Fibroblast of lung (primary cell): ENCODE data around the gene SSH2. TPM values are rescaled to one million over a fixed set of nuclear protein-coding genes. Genes with fewer than 3 reads are reported as not detected.
A peak's percentile ranks its signal among the peaks of the same experiment; 100 is the strongest.

Source experiments
- DNase-seq, 2 donors: peaks; one replicate each; pipeline versions ENCODE4 v3.0.0 to v3.0.0-alpha.2; 2010; ENCODE audit warnings: low read depth in 2 of 2
- H2AFZ ChIP-seq: 2 replicates; pipeline ENCODE4 v1.5.1; 2012; ENCODE audit warnings: low read length, control low read depth, inconsistent platforms
- H3K27ac ChIP-seq: 2 replicates; pipeline ENCODE4 v1.5.1; 2011; ENCODE audit warnings: low read length, control low read depth; ENCODE audit not compliant: insufficient read depth
- H3K27me3 ChIP-seq: 2 replicates; pipeline ENCODE4 v1.5.1; 2011; ENCODE audit warnings: mild to moderate bottlenecking, low read length; ENCODE audit not compliant: control insufficient read depth, insufficient read depth
- H3K36me3 ChIP-seq: 2 replicates; pipeline ENCODE4 v1.5.1; 2011; ENCODE audit warnings: low read length; ENCODE audit not compliant: control insufficient read depth, insufficient read depth
- H3K4me1 ChIP-seq: 2 replicates; pipeline ENCODE4 v1.5.1; 2011; ENCODE audit warnings: low read length; ENCODE audit not compliant: control insufficient read depth, insufficient read depth; ENCODE audit errors: extremely low read depth
- H3K4me2 ChIP-seq: 2 replicates; pipeline ENCODE4 v1.5.1; 2011; ENCODE audit warnings: low read length, control low read depth; ENCODE audit not compliant: insufficient read depth; ENCODE audit errors: extremely low read depth
- H3K4me3 ChIP-seq, 4 experiments: fragments of 200-600 bp in 1 of 4; sonication (generic) in 1 of 4; replicated peaks in 1 of 4; 2 replicates each; pipeline ENCODE4 v1.5.1; 2011 to 2016; ENCODE audit warnings: low read length in 4 of 4, low read depth in 3 of 4, mild to moderate bottlenecking in 3 of 4, control low read depth in 2 of 4, inconsistent platforms in 1 of 4, mixed read lengths in 1 of 4; ENCODE audit not compliant: insufficient read depth in 1 of 4; ENCODE audit errors: control extremely low read depth in 1 of 4
- H3K79me2 ChIP-seq: 2 replicates; pipeline ENCODE4 v1.5.1; 2012; ENCODE audit warnings: mild to moderate bottlenecking, low read length, inconsistent platforms; ENCODE audit not compliant: control insufficient read depth, insufficient read depth
- H3K9ac ChIP-seq: 2 replicates; pipeline ENCODE4 v1.5.1; 2011; ENCODE audit warnings: mild to moderate bottlenecking, low read length, control low read depth; ENCODE audit not compliant: insufficient read depth
- H3K9me3 ChIP-seq: 2 replicates; pipeline ENCODE4 v1.5.1; 2012; ENCODE audit warnings: low read depth, low read length; ENCODE audit not compliant: control insufficient read depth, insufficient read depth
- H4K20me1 ChIP-seq: 2 replicates; pipeline ENCODE4 v1.5.1; 2011; ENCODE audit warnings: low read length; ENCODE audit not compliant: control insufficient read depth, insufficient read depth; ENCODE audit errors: extremely low read depth
- CTCF ChIP-seq, 2 donors: IDR thresholded peaks in 1 of 2; conservative IDR thresholded peaks in 1 of 2; 1 replicate in 1 of 2; 2 replicates in 1 of 2; pipeline ENCODE4 v1.5.1; 2011 to 2012; ENCODE audit warnings: low read length in 2 of 2, control low read depth in 1 of 2, inconsistent platforms in 1 of 2, low read depth in 1 of 2, mild to moderate bottlenecking in 1 of 2
- EZH2 ChIP-seq: IDR thresholded peaks from 2 replicates; pipeline ENCODE4 v1.5.1; 2012; ENCODE audit warnings: low read length, control low read depth, mild to moderate bottlenecking; ENCODE audit errors: missing control alignments
- polyA plus RNA-seq, 2 donors: library from polyadenylated mRNA; depleted of rRNA in 1 of 2; stranded (reverse) in 1 of 2; unstranded in 1 of 2; fragments of >200 nt; gene quantifications; 2 replicates each; pipeline ENCODE4 v1.2.1, GENCODE V29; 2011 to 2012; ENCODE audit warnings: missing spikeins in 1 of 2
- total RNA-seq: library from RNA; depleted of rRNA; stranded (reverse); fragments of >200 nt; gene quantifications from 2 replicates; pipeline ENCODE4 v1.2.1, GENCODE V29; 2014

SSH2 gene
- total and polyA plus RNA-seq, 2 donors (not counting 1 experiment from before 2014, with no cell fraction given): 21.0 to 30.2 TPM

GRCh38 chr17:29645515-29646051 is 284.4 kb downstream of the SSH2 start:
- H3K4me1 ChIP-seq: peaks cover 12% of the 10 kb centered on the region
- no peak overlapping the region for H2AFZ ChIP-seq
- peak overlapping the region; percentile 20 for H3K27ac ChIP-seq
- H3K9ac ChIP-seq: no peak overlapping the region
- DNase-seq: peak; percentile 90 to 96
- no peaks in the 10 kb centered on the region for H3K36me3 ChIP-seq
- H3K4me2 ChIP-seq: peak overlapping the region; percentile 70
- H3K27me3 ChIP-seq: no peaks in the 10 kb centered on the region
- peak overlapping the region in 1 of 4 experiments; percentile 24 for H3K4me3 ChIP-seq
- TF ChIP-seq CTCF (conservative IDR thresholded peaks at IDR 0.05 in 1 of 2, IDR thresholded peaks at IDR 0.05 in 1 of 2; ENCODE audit: low read depth in 1 of 2, low read length in 2 of 2) (no peak), EZH2 (no peak)
- H4K20me1 ChIP-seq: no peaks in the 10 kb centered on the region
- H3K79me2 ChIP-seq: no peaks in the 10 kb centered on the region
- H3K9me3 ChIP-seq: no peaks in the 10 kb centered on the region

GRCh38 chr17:29643817-29644160 is 286.2 kb downstream of the SSH2 start:
- H3K9me3 ChIP-seq: no peaks in the 10 kb centered on the region
- TF ChIP-seq EZH2 (no peak), CTCF (conservative IDR thresholded peaks at IDR 0.05 in 1 of 2, IDR thresholded peaks at IDR 0.05 in 1 of 2; ENCODE audit: low read depth in 1 of 2, low read length in 2 of 2) (no peak)
- H3K4me3 ChIP-seq: no peak overlapping the region
- no peak overlapping the region for H3K27ac ChIP-seq
- peaks cover 16% of the 10 kb centered on the region for H3K4me1 ChIP-seq
- H3K9ac ChIP-seq: no peak overlapping the region
- H3K4me2 ChIP-seq: no peak overlapping the region
- DNase-seq: no peak
- H3K79me2 ChIP-seq: no peaks in the 10 kb centered on the region
- H3K27me3 ChIP-seq: no peaks in the 10 kb centered on the region
- no peaks in the 10 kb centered on the region for H4K20me1 ChIP-seq
- H3K36me3 ChIP-seq: no peaks in the 10 kb centered on the region
- no peak overlapping the region for H2AFZ ChIP-seq

- Histone ChIP-seq H3K36me3 (no peaks in the 10 kb centered on the region), H3K9me3 (no peaks in the 10 kb centered on the region), H3K4me3 (no peak overlapping the region), H2AFZ (no peak overlapping the region), H3K4me2 (no peak overlapping the region), H3K27me3 (no peaks in the 10 kb centered on the region), H3K4me1 (peaks cover 16% of the 10 kb centered on the region), H4K20me1 (no peaks in the 10 kb centered on the region), H3K27ac (no peak overlapping the region), H3K79me2 (no peaks in the 10 kb centered on the region), H3K9ac (no peak overlapping the region)
- TF ChIP-seq EZH2 (no peak), CTCF (conservative IDR thresholded peaks at IDR 0.05 in 1 of 2, IDR thresholded peaks at IDR 0.05 in 1 of 2; ENCODE audit: low read depth in 1 of 2, low read length in 2 of 2) (no peak)
- no peak for DNase-seq
These were observed 287.8 kb downstream of the SSH2 start for GRCh38 chr17:29642171-29642611.
